MM.1S (cell line): ENCODE data around the gene EPGN.

Experiments used
- DNase-seq: peaks from one replicate; pipeline ENCODE4 v3.0.0-alpha.2; 2015
- H2AFZ ChIP-seq: fragments of 300-600 bp; sonication (generic); 2 replicates; pipeline ENCODE4 v1.6.0; 2016; ENCODE audit warnings: antibody characterized with exemption, low read length
- H3F3A ChIP-seq: fragments of 300-600 bp; sonication (generic); 2 replicates; pipeline ENCODE4 v1.6.1; 2016; ENCODE audit warnings: mild to moderate bottlenecking, antibody characterized with exemption, low read length, moderate library complexity, mixed read lengths; ENCODE audit not compliant: insufficient read depth
- H3K27ac ChIP-seq: fragments of 300-600 bp; sonication (generic); 2 replicates; pipeline ENCODE4 v1.5.1; 2016; ENCODE audit warnings: mild to moderate bottlenecking, low read length
- H3K27me3 ChIP-seq: fragments of 300-600 bp; sonication (generic); replicated peaks from 2 replicates; pipeline ENCODE4 v1.6.0; 2016; ENCODE audit warnings: low read length; ENCODE audit not compliant: insufficient read depth
- H3K36me3 ChIP-seq: fragments of 300-600 bp; sonication (generic); replicated peaks from 2 replicates; pipeline ENCODE4 v1.6.1; 2016; ENCODE audit warnings: mild to moderate bottlenecking, low read length, mixed read lengths; ENCODE audit not compliant: insufficient read depth
- H3K4me1 ChIP-seq: fragments of 300-600 bp; sonication (generic); 2 replicates; pipeline ENCODE4 v1.6.1; 2016; ENCODE audit warnings: low read length, mixed read lengths
- H3K4me2 ChIP-seq: fragments of 300-600 bp; sonication (generic); 2 replicates; pipeline ENCODE4 v1.6.0; 2016; ENCODE audit warnings: low read depth, low read length
- H3K4me3 ChIP-seq: fragments of 300-600 bp; sonication (generic); 2 replicates; pipeline ENCODE4 v1.5.1; 2016; ENCODE audit warnings: low read length, mixed read lengths
- H3K79me2 ChIP-seq: fragments of 300-600 bp; sonication (generic); 2 replicates; pipeline ENCODE4 v1.6.1; 2016; ENCODE audit warnings: mixed run types, low read length, mixed read lengths
- H3K9ac ChIP-seq: fragments of 300-600 bp; sonication (generic); 2 replicates; pipeline ENCODE4 v1.6.1; 2016; ENCODE audit warnings: low read length, mixed read lengths
- H3K9me2 ChIP-seq: fragments of 300-600 bp; sonication (generic); replicated peaks from 2 replicates; pipeline ENCODE4 v1.6.1; 2016; ENCODE audit warnings: mild to moderate bottlenecking, low read length, mixed read lengths; ENCODE audit not compliant: insufficient read depth
- H3K9me3 ChIP-seq: fragments of 300-600 bp; sonication (generic); replicated peaks from 2 replicates; pipeline ENCODE4 v1.6.1; 2016; ENCODE audit warnings: mild to moderate bottlenecking, low read length, mixed read lengths; ENCODE audit not compliant: insufficient read depth
- H4K20me1 ChIP-seq: fragments of 300-600 bp; sonication (generic); 2 replicates; pipeline ENCODE4 v1.6.1; 2016; ENCODE audit warnings: mild to moderate bottlenecking, low read length, moderate library complexity, mixed read lengths; ENCODE audit not compliant: insufficient read depth
- EZH2 ChIP-seq: fragments of 300-600 bp; sonication (generic); optimal IDR thresholded peaks from 2 replicates; pipeline ENCODE3; 2017; ENCODE audit warnings: low read depth, mild to moderate bottlenecking, antibody characterized with exemption, low read length, mixed read lengths
- EZH2phosphoT487 ChIP-seq: fragments of 300-600 bp; sonication (generic); IDR thresholded peaks from 2 replicates; pipeline ENCODE4 v1.6.1; 2018; ENCODE audit warnings: antibody characterized with exemption, low read length
- TF ChIP-seq, protein P1 (sequence below): fragments of 300-600 bp; sonication (generic); IDR thresholded peaks from 2 replicates; pipeline ENCODE4 v1.5.1; 2016; ENCODE audit warnings: antibody characterized with exemption, low read length, mixed read lengths

EPGN gene

DNA sequence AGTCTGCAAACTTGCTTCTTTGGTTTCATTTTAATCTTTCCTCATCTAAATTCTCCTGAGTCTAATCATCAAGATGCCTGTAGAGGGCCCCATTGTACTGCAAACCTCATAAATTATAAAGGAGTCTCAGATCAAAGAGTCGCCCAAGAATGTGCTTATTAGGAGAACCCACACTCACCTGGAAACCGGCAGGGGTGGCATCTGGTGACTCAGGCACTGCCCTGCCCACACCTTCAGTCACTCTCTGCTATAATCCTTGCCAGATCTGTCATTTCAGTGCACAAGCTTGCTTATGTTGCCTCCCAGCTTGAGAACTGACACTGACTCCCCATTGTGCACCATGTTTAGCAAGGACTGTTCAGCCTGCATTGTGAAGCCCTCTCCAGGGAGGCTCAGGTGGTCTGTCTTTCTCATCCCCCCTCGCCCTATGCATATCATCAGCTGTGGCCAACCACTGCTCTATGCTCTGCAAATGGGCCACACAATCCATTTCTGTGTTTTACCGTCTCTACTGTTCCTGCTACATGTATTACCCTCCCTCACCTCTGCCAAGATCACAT is 12.4 kb downstream of the EPGN start:
- TF ChIP-seq EZH2 = no peak
- TF ChIP-seq EZH2phosphoT487 = no peak
- TF ChIP-seq, protein P1, sequence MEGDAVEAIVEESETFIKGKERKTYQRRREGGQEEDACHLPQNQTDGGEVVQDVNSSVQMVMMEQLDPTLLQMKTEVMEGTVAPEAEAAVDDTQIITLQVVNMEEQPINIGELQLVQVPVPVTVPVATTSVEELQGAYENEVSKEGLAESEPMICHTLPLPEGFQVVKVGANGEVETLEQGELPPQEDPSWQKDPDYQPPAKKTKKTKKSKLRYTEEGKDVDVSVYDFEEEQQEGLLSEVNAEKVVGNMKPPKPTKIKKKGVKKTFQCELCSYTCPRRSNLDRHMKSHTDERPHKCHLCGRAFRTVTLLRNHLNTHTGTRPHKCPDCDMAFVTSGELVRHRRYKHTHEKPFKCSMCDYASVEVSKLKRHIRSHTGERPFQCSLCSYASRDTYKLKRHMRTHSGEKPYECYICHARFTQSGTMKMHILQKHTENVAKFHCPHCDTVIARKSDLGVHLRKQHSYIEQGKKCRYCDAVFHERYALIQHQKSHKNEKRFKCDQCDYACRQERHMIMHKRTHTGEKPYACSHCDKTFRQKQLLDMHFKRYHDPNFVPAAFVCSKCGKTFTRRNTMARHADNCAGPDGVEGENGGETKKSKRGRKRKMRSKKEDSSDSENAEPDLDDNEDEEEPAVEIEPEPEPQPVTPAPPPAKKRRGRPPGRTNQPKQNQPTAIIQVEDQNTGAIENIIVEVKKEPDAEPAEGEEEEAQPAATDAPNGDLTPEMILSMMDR = peak; percentile 73
- Histone ChIP-seq H3K27me3 (no peaks in the 10 kb centered on the region), H3K27ac (no peak overlapping the region), H3K4me3 (no peak overlapping the region), H3K36me3 (no peaks in the 10 kb centered on the region), H4K20me1 (no peaks in the 10 kb centered on the region), H3K9me2 (no peaks in the 10 kb centered on the region), H3K9me3 (no peaks in the 10 kb centered on the region), H3K79me2 (no peaks in the 10 kb centered on the region), H2AFZ (peak overlapping the region; percentile 49; the same call in 1 of the 2 replicates), H3F3A (no peaks in the 10 kb centered on the region; the same call in 1 of the 2 replicates), H3K4me2 (peak overlapping the region; percentile 31; the same call in 1 of the 2 replicates), H3K4me1 (peaks cover 24% of the 10 kb centered on the region), H3K9ac (no peak overlapping the region)
- peak; percentile 94 for DNase-seq

GRCh38 chr4:74322301-74322700 is 14.0 kb downstream of the EPGN start:
- Histone ChIP-seq H3K4me2 (no peak overlapping the region), H3K9ac (no peak overlapping the region), H3K27me3 (no peaks in the 10 kb centered on the region), H4K20me1 (no peaks in the 10 kb centered on the region), H3K27ac (no peak overlapping the region), H3K9me3 (no peaks in the 10 kb centered on the region), H3K4me1 (peaks cover 24% of the 10 kb centered on the region), H3K9me2 (no peaks in the 10 kb centered on the region), H2AFZ (no peak overlapping the region), H3K36me3 (no peaks in the 10 kb centered on the region), H3K79me2 (no peaks in the 10 kb centered on the region), H3K4me3 (no peak overlapping the region), H3F3A (no peaks in the 10 kb centered on the region; the same call in 1 of the 2 replicates)
- TF ChIP-seq EZH2 (no peak), EZH2phosphoT487 (no peak)
- TF ChIP-seq, protein P1 = no peak
- DNase-seq = no peak

DNA sequence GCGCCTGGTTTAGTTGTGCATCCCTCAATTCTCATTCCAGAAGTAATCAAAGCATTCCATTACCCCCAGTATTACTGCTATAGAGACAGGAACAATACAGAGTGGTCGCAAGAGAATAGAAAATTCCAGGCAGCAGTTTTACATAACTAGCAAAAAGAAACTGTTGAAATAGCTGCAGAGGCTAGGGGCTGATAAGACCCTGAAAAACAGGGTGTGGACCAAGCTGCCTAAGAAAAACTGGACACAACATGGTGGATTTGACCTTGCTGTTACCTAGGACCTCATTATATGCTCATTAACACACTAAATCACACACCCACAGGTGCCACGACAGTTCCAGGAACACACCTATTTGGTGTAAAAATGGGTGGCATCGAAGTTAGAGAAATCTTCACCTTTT is 15.4 kb downstream of the EPGN start:
- no peak overlapping the region for H3K4me3 ChIP-seq
- H3K9ac ChIP-seq = no peak overlapping the region
- TF ChIP-seq EZH2 = no peak
- TF ChIP-seq, protein P1 = no peak
- no peak for TF ChIP-seq EZH2phosphoT487
- H3K4me2 ChIP-seq = peak overlapping the region; percentile 6; the same call in 1 of the 2 replicates
- no peaks in the 10 kb centered on the region; the same call in 1 of the 2 replicates for H3F3A ChIP-seq
- no peaks in the 10 kb centered on the region for H3K36me3 ChIP-seq
- H3K4me1 ChIP-seq = peaks cover 24% of the 10 kb centered on the region
- H2AFZ ChIP-seq = no peak overlapping the region
- H3K79me2 ChIP-seq = no peaks in the 10 kb centered on the region
- DNase-seq = no peak
- no peaks in the 10 kb centered on the region for H3K27me3 ChIP-seq
- no peaks in the 10 kb centered on the region for H3K9me3 ChIP-seq
- H3K27ac ChIP-seq = no peak overlapping the region
- H4K20me1 ChIP-seq = no peaks in the 10 kb centered on the region
- no peaks in the 10 kb centered on the region for H3K9me2 ChIP-seq
